Measurements from ENCODE around the gene ATL2.
"Not testable (repeated sequence)": the region's sequence is repeated elsewhere in the genome, so short reads cannot be mapped to it uniquely, and the experiment has no call there.

ATL2 gene

DNA sequence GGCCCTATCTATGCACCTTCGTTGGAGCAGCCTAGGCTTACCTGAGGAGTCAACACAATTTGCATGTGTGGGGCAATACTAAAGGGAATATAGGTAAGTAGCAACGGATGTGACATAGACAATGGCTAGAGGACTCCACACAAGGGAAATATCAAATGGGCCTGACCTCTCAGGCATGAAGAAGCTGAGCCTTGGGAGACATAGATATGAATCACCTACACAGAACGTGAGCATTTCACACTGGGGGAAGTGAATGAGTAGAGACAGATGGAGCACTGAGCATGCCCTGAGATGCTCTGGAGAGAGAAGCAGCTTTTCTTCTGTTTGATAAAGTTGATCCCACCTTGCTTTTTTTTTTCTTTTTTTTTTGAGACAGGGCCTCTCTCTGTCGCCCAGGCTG lies 97.9 kb downstream of the ATL2 start:
- H3K4me1 ChIP-seq (ENCODE audit: control insufficient read depth in 5 of 5, insufficient read depth in 5 of 5, low read length in 5 of 5), result no peaks in the 10 kb centered on the region
- H3K36me3 ChIP-seq (ENCODE audit: control insufficient read depth in 5 of 5, insufficient read depth in 5 of 5, low read length in 5 of 5), result no peaks in the 10 kb centered on the region
- no peak overlapping the region for H3K4me3 ChIP-seq (ENCODE audit: low read depth in 1 of 5, low read length in 5 of 5)
- no peaks in the 10 kb centered on the region for H3K9me3 ChIP-seq (ENCODE audit: control insufficient read depth in 5 of 5, low read length in 5 of 5)
- no peak overlapping the region for H3K27ac ChIP-seq (ENCODE audit: low read depth, low read length)
- H3K9ac ChIP-seq (ENCODE audit: low read length in 5 of 5), result no peak overlapping the region
- peaks cover 0 to 3% (median 0%) of the 10 kb centered on the region in 5 donors for H3K27me3 ChIP-seq (ENCODE audit: control insufficient read depth in 5 of 5, insufficient read depth in 4 of 5, low read length in 5 of 5)

DNA sequence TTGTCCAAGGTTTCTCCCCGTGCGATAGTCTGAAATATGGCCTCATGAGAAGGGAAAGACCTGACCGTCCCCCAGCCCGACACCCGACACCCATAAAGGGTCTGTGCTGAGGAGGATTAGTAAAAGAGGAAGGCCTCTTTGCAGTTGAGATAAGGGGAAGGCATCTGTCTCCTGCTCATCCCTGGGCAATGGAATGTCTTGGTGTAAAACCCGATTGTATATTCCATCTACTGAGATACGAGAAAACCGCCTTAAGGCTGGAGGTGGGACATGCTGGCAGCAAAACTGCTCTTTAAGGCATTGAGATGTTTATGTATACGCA lies 99.0 kb downstream of the ATL2 start:
- H3K27ac ChIP-seq (ENCODE audit: low read depth, low read length); H3K4me1 ChIP-seq (ENCODE audit: control insufficient read depth in 5 of 5, insufficient read depth in 5 of 5, low read length in 5 of 5); H3K27me3 ChIP-seq (ENCODE audit: control insufficient read depth in 5 of 5, insufficient read depth in 4 of 5, low read length in 5 of 5); H3K9me3 ChIP-seq (ENCODE audit: control insufficient read depth in 5 of 5, low read length in 5 of 5); H3K4me3 ChIP-seq (ENCODE audit: low read depth in 1 of 5, low read length in 5 of 5); H3K9ac ChIP-seq (ENCODE audit: low read length in 5 of 5); H3K36me3 ChIP-seq (ENCODE audit: control insufficient read depth in 5 of 5, insufficient read depth in 5 of 5, low read length in 5 of 5): not testable (repeated sequence)

DNA sequence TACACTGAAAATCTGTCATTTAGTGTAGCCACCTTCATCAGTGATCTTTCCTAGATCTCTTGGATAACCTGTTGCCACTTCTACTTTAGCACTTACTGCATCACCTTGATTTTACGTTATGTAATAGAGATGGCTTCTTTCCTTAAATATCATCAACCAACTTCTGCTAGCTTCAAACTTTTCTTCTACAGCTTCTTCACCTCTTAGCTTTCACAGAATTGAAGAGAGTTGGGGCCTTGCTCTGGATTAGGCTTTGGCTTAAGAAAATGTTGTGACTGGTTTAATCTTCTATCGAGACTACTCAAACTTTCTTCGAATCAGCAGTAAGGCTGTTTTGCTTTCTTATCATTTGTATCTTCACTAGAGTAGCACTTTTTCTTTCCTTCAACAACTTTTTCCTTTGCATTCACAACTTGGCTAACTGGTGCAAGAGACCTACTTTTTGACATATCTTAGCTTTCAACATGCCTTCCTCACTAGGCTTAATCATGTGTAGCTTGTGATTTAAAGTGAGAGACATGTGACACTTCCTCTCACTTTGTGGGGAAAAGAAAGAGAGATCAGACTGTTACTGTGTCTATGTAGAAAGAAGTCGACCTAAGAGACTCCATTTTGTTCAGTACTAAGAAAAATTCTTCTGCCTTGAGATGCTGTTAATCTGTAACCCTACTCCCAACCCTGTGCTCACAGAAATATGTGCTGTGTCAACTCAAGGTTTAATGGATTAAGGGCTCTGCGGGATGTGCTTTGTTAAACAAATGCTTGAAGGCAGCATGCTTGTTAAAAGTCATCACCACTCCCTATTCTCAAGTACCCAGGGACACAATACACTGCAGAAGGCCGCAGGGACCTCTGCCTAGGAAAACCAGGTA lies 99.6 kb downstream of the ATL2 start:
- no peaks in the 10 kb centered on the region for H3K4me1 ChIP-seq (ENCODE audit: control insufficient read depth in 5 of 5, insufficient read depth in 5 of 5, low read length in 5 of 5)
- H3K4me3 ChIP-seq (ENCODE audit: low read depth in 1 of 5, low read length in 5 of 5), result no peak overlapping the region
- no peak overlapping the region for H3K27ac ChIP-seq (ENCODE audit: low read depth, low read length)
- H3K9me3 ChIP-seq (ENCODE audit: control insufficient read depth in 5 of 5, low read length in 5 of 5), result no peaks in the 10 kb centered on the region
- peaks cover 0 to 3% (median 0%) of the 10 kb centered on the region in 5 donors for H3K27me3 ChIP-seq (ENCODE audit: control insufficient read depth in 5 of 5, insufficient read depth in 4 of 5, low read length in 5 of 5)
- no peaks in the 10 kb centered on the region for H3K36me3 ChIP-seq (ENCODE audit: control insufficient read depth in 5 of 5, insufficient read depth in 5 of 5, low read length in 5 of 5)
- no peak overlapping the region for H3K9ac ChIP-seq (ENCODE audit: low read length in 5 of 5)

DNA sequence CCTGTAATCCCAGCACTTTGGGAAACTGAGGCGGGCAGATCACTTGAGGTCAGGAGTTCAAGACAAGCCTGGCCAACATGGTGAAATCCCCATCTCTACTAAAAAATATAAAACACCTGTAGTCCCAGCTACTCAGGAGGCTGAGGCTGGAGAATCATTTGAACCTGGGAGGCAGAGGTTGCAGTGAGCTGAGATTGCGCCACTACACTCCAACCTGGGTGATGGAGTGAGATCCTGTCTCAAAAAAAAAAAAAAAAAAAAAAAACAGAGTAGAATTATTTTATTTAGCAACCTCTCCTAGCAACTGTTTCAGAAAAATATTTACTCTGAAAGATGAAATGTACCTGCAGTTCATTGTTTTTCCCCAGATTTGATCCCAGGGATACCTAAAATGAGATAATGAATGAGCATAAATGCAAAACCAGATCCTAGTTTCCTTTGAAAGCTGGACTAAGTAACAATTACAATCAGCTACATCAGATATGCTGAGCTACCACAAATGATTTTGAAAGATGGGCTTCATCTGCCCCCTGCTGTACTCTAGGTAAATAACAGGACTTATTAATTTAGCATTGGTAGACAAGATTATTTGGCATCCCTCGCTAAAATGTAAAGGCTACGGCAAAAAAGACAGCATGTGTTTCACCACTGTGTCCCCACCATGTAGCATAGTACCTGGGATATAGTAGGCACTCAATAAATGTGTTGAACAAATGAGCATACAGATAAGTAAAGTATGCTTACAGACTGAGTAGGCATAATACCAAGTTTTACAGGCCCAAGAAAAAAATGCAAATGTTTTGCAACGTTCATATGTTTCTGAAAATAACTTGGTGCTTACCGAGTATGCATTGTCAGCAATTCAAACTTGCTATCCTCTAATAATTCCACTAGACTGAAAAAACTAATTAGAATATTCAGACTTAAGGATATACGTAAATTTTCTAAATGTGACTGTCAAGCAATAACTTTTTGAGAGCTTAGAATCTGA lies 102.5 kb downstream of the ATL2 start:
- no peak overlapping the region for H3K4me3 ChIP-seq (ENCODE audit: low read depth in 1 of 5, low read length in 5 of 5)
- peaks cover 0 to 3% (median 0%) of the 10 kb centered on the region in 5 donors for H3K27me3 ChIP-seq (ENCODE audit: control insufficient read depth in 5 of 5, insufficient read depth in 4 of 5, low read length in 5 of 5)
- H3K27ac ChIP-seq (ENCODE audit: low read depth, low read length), result no peak overlapping the region
- no peaks in the 10 kb centered on the region for H3K9me3 ChIP-seq (ENCODE audit: control insufficient read depth in 5 of 5, low read length in 5 of 5)
- H3K9ac ChIP-seq (ENCODE audit: low read length in 5 of 5), result no peak overlapping the region
- no peaks in the 10 kb centered on the region for H3K36me3 ChIP-seq (ENCODE audit: control insufficient read depth in 5 of 5, insufficient read depth in 5 of 5, low read length in 5 of 5)
- H3K4me1 ChIP-seq (ENCODE audit: control insufficient read depth in 5 of 5, insufficient read depth in 5 of 5, low read length in 5 of 5), result no peaks in the 10 kb centered on the region

DNA sequence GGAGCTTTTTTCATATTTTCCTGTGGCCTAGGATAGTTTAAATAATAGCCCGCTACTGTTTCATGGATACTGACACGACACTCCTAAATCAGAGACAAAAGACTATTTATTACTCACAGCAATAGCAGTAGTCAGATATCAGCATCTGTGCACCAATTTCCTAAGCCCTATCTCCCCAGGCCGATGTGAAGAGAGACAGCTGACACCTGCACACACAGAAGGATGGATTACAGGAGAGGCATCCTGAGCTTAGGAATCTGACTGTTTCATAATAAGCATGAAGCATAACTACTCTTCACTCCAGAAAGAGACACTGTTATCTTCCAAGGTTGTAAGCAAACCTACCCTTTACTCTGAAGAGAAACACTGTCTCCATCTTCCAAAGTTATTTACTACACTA lies 105.4 kb downstream of the ATL2 start:
- H3K4me3 ChIP-seq (ENCODE audit: low read depth in 1 of 5, low read length in 5 of 5), result no peak overlapping the region
- no peaks in the 10 kb centered on the region for H3K27me3 ChIP-seq (ENCODE audit: control insufficient read depth in 5 of 5, insufficient read depth in 4 of 5, low read length in 5 of 5)
- no peaks in the 10 kb centered on the region for H3K36me3 ChIP-seq (ENCODE audit: control insufficient read depth in 5 of 5, insufficient read depth in 5 of 5, low read length in 5 of 5)
- no peak overlapping the region for H3K9ac ChIP-seq (ENCODE audit: low read length in 5 of 5)
- H3K4me1 ChIP-seq (ENCODE audit: control insufficient read depth in 5 of 5, insufficient read depth in 5 of 5, low read length in 5 of 5), result no peaks in the 10 kb centered on the region
- no peak overlapping the region for H3K27ac ChIP-seq (ENCODE audit: low read depth, low read length)
- no peaks in the 10 kb centered on the region for H3K9me3 ChIP-seq (ENCODE audit: control insufficient read depth in 5 of 5, low read length in 5 of 5)

DNA sequence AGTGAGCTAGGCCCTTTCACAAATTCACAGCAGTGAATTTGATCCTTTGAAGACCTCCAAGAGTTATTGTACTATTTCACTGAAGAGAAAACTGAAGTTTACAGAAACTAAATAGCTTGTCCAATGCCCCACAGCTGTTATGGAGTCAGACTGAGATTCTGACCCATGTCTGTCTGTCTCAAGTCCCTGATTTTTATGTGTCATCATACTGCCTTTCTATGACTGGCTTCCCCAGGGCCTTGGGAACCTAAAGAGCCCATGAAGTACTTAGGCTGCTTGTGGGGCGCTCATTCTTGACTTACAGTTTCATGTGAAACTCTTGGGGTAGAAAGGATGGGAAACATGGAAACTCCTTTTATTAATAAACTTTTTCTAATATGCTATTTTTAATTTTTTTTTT lies 107.7 kb downstream of the ATL2 start:
- no peak overlapping the region for H3K4me3 ChIP-seq (ENCODE audit: low read depth in 1 of 5, low read length in 5 of 5)
- H3K9ac ChIP-seq (ENCODE audit: low read length in 5 of 5), result no peak overlapping the region
- H3K27me3 ChIP-seq (ENCODE audit: control insufficient read depth in 5 of 5, insufficient read depth in 4 of 5, low read length in 5 of 5), result no peaks in the 10 kb centered on the region
- no peak overlapping the region for H3K27ac ChIP-seq (ENCODE audit: low read depth, low read length)
- peaks cover 0 to 5% (median 4%) of the 10 kb centered on the region in 5 donors for H3K4me1 ChIP-seq (ENCODE audit: control insufficient read depth in 5 of 5, insufficient read depth in 5 of 5, low read length in 5 of 5)
- no peaks in the 10 kb centered on the region for H3K9me3 ChIP-seq (ENCODE audit: control insufficient read depth in 5 of 5, low read length in 5 of 5)
- H3K36me3 ChIP-seq (ENCODE audit: control insufficient read depth in 5 of 5, insufficient read depth in 5 of 5, low read length in 5 of 5), result no peaks in the 10 kb centered on the region

DNA sequence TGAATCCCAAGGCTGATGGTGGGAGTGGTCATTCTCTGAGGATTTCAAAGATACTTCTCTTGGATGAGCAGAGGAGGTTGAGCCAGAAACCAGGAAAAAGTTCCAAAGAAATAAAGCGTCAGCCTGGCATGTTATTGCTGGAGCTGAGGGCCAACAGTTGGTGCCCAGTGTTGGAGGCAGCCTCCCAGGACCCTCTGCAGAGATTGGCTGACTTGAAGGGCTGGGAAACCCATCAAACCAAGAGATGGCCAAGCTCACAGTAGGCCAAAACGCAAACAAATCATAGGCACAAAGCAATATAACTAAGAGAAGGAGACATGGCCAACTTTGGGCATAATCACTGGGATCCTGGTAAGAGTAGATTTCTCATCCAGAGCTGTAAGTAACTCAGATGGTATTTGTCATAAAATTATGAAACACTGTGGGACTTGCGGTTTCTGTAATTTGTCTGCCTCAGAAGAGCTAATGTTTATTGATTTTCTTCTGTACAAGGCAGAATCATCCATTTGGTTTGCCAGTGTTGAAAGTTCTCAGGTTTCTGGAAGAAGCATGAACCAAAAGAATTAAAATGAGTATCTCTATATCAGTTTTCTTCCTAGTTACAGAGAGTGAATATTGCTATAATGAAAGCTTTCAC lies 108.3 kb downstream of the ATL2 start:
- Histone ChIP-seq H3K4me1 (ENCODE audit: control insufficient read depth in 5 of 5, insufficient read depth in 5 of 5, low read length in 5 of 5) (peaks cover 0 to 5% (median 4%) of the 10 kb centered on the region in 5 donors), H3K9me3 (ENCODE audit: control insufficient read depth in 5 of 5, low read length in 5 of 5) (no peaks in the 10 kb centered on the region), H3K27ac (ENCODE audit: low read depth, low read length) (no peak overlapping the region), H3K4me3 (ENCODE audit: low read depth in 1 of 5, low read length in 5 of 5) (no peak overlapping the region), H3K9ac (ENCODE audit: low read length in 5 of 5) (no peak overlapping the region), H3K36me3 (ENCODE audit: control insufficient read depth in 5 of 5, insufficient read depth in 5 of 5, low read length in 5 of 5) (no peaks in the 10 kb centered on the region), H3K27me3 (ENCODE audit: control insufficient read depth in 5 of 5, insufficient read depth in 4 of 5, low read length in 5 of 5) (no peaks in the 10 kb centered on the region)

DNA sequence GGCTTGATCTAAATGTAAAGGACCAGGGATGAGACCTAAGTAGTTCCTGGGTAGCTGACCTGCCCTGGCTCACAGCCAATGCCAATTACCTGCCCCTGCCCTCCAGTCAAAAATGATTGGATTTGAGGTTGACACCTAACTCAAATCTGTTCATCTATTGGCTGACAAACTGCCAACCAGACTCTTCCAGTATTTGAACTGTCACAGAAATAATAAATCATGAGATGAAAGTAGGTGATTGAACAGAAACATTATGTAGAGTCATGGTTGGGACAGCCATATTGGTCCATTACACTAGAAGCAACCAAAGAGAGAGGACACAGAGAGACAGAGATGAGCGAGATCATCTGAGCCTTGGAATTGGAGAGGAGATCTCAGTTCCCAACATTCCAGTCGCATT lies 109.1 kb downstream of the ATL2 start:
- Histone ChIP-seq H3K36me3 (ENCODE audit: control insufficient read depth in 5 of 5, insufficient read depth in 5 of 5, low read length in 5 of 5) (no peaks in the 10 kb centered on the region), H3K4me1 (ENCODE audit: control insufficient read depth in 5 of 5, insufficient read depth in 5 of 5, low read length in 5 of 5) (peaks cover 0 to 5% (median 4%) of the 10 kb centered on the region in 5 donors), H3K9me3 (ENCODE audit: control insufficient read depth in 5 of 5, low read length in 5 of 5) (no peaks in the 10 kb centered on the region), H3K27ac (ENCODE audit: low read depth, low read length) (no peak overlapping the region), H3K4me3 (ENCODE audit: low read depth in 1 of 5, low read length in 5 of 5) (no peak overlapping the region), H3K27me3 (ENCODE audit: control insufficient read depth in 5 of 5, insufficient read depth in 4 of 5, low read length in 5 of 5) (no peaks in the 10 kb centered on the region), H3K9ac (ENCODE audit: low read length in 5 of 5) (no peak overlapping the region)

DNA sequence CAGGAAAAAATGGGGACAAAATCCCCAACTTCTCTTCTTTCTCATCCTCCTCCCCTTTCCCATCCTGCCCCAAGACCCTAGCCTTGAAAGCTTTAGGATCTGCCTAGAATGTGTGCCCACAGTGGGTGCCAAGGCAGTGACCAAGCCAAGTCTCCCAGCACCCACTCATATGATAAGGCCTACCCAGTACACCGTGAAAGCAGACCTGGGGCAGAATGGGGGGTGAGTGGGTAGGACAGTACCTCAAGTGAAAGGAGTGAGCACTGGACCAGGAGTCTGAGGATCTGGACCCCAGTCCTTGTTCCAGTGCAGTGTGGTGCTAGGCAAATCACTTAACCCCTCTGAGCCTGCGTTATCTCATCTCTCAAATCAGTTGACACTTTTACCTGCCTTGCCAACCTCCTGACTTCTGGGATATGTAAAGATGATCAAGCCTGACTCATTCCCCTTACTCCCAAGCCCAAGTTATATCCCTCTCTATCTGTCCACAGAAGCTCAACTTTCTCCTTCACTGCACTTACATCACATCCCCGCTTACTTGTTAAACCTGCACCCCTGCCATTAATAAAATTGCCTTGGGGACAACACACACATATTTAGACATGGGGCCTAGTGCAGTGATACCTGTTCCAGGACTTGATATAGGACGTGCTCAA lies 109.7 kb downstream of the ATL2 start:
- Histone ChIP-seq H3K36me3 (ENCODE audit: control insufficient read depth in 5 of 5, insufficient read depth in 5 of 5, low read length in 5 of 5) (no peaks in the 10 kb centered on the region), H3K4me1 (ENCODE audit: control insufficient read depth in 5 of 5, insufficient read depth in 5 of 5, low read length in 5 of 5) (peaks cover 0 to 5% (median 4%) of the 10 kb centered on the region in 5 donors), H3K4me3 (ENCODE audit: low read depth in 1 of 5, low read length in 5 of 5) (no peak overlapping the region), H3K9me3 (ENCODE audit: control insufficient read depth in 5 of 5, low read length in 5 of 5) (no peaks in the 10 kb centered on the region), H3K9ac (ENCODE audit: low read length in 5 of 5) (no peak overlapping the region), H3K27me3 (ENCODE audit: control insufficient read depth in 5 of 5, insufficient read depth in 4 of 5, low read length in 5 of 5) (no peaks in the 10 kb centered on the region), H3K27ac (ENCODE audit: low read depth, low read length) (no peak overlapping the region)

Measured in subcutaneous abdominal adipose tissue (tissue), 5 donors.